Neural cell (in vitro differentiated cells): Measurements from ENCODE around the gene IL4I1. TPM values are rescaled to one million over a fixed set of nuclear protein-coding genes. Genes with fewer than 3 reads are reported as not detected.

Experiments
- H2AFZ ChIP-seq: fragments of 200-600, 300-800 bp; sonication (generic), shearing (Covaris generic); 2 replicates; pipeline ENCODE4 v1.6.0; 2014; ENCODE audit warnings: low read depth, mild to moderate bottlenecking, antibody characterized with exemption, low read length, moderate library complexity
- H3F3A ChIP-seq: fragments of 200-600 bp; shearing (Covaris generic); 2 replicates; pipeline ENCODE4 v1.6.1; 2016; ENCODE audit warnings: mild to moderate bottlenecking, moderate library complexity, mixed read lengths, antibody characterized with exemption, low read length; ENCODE audit not compliant: insufficient read depth, poor library complexity, severe bottlenecking
- H3K27ac ChIP-seq: fragments of 200-600, 300-800 bp; sonication (generic), shearing (Covaris generic); 2 replicates; pipeline ENCODE4 v1.5.1; 2014; ENCODE audit warnings: mild to moderate bottlenecking, low read length, moderate library complexity
- H3K27me3 ChIP-seq: fragments of 300-800, 200-600 bp; sonication (generic), shearing (Covaris generic); 2 replicates; pipeline ENCODE4 v1.6.0; 2014; ENCODE audit warnings: mild to moderate bottlenecking, low read depth, low read length, moderate library complexity; ENCODE audit not compliant: insufficient read depth
- H3K36me3 ChIP-seq: fragments of 300-800, 200-600 bp; sonication (generic), shearing (Covaris generic); 2 replicates; pipeline ENCODE4 v1.5.1; 2014; ENCODE audit warnings: mild to moderate bottlenecking, antibody characterized with exemption, low read length, moderate library complexity; ENCODE audit not compliant: insufficient read depth
- H3K4me2 ChIP-seq: fragments of 300-800, 200-600 bp; sonication (generic), shearing (Covaris generic); 2 replicates; pipeline ENCODE4 v1.6.0; 2014; ENCODE audit warnings: mild to moderate bottlenecking, low read length
- H3K4me3 ChIP-seq: fragments of 300-800, 200-600 bp; sonication (generic), shearing (Covaris generic); 2 replicates; pipeline ENCODE4 v1.5.1; 2014; ENCODE audit warnings: mild to moderate bottlenecking, low read length, moderate library complexity
- H3K79me2 ChIP-seq: fragments of 200-600 bp; shearing (Covaris generic); replicated peaks from 2 replicates; pipeline ENCODE4 v1.6.0; 2014; ENCODE audit warnings: mild to moderate bottlenecking, low read length, moderate library complexity; ENCODE audit not compliant: insufficient read depth
- H3K9ac ChIP-seq: fragments of 300-800, 200-600 bp; sonication (generic), shearing (Covaris generic); 2 replicates; pipeline ENCODE4 v1.6.1; 2016; ENCODE audit warnings: mild to moderate bottlenecking, low read length, mixed read lengths
- H3K9me2 ChIP-seq: fragments of 200-600 bp; shearing (Covaris generic); 2 replicates; pipeline ENCODE4 v1.6.1; 2016; ENCODE audit warnings: mild to moderate bottlenecking, low read length, mixed read lengths; ENCODE audit not compliant: insufficient read depth
- H3K9me3 ChIP-seq: fragments of 200-600, 300-800 bp; sonication (generic), shearing (Covaris generic); 2 replicates; pipeline ENCODE4 v1.6.1; 2016; ENCODE audit warnings: mild to moderate bottlenecking, mixed run types, low read length, moderate library complexity, mixed read lengths
- H4K20me1 ChIP-seq: fragments of 200-600 bp; shearing (Covaris generic); 2 replicates; pipeline ENCODE4 v1.6.1; 2016; ENCODE audit warnings: mild to moderate bottlenecking, mixed run types; ENCODE audit not compliant: insufficient read depth
- CTCF ChIP-seq: fragments of 450-650 bp; IDR thresholded peaks from 2 replicates; pipeline ENCODE4 v1.5.1; 2014; ENCODE audit warnings: antibody characterized with exemption, mild to moderate bottlenecking, moderate library complexity; ENCODE audit not compliant: poor library complexity, severe bottlenecking
- EP300 ChIP-seq: fragments of 450-650 bp; conservative IDR thresholded peaks from 2 replicates; pipeline ENCODE4 v1.6.1; 2014; ENCODE audit warnings: antibody characterized with exemption, mild to moderate bottlenecking, moderate library complexity; ENCODE audit not compliant: poor library complexity, severe bottlenecking
- EZH2 ChIP-seq: fragments of 200-600, 300-800 bp; shearing (Covaris generic), sonication (generic); IDR thresholded peaks from 2 replicates; pipeline ENCODE4 v1.6.1; 2014; ENCODE audit warnings: antibody characterized with exemption, low read length, borderline replicate concordance, mild to moderate bottlenecking; ENCODE audit not compliant: insufficient read depth, poor library complexity, severe bottlenecking
- MXI1 ChIP-seq: fragments of 450-650 bp; conservative IDR thresholded peaks from 2 replicates; pipeline ENCODE4 v1.6.1; 2014; ENCODE audit warnings: antibody characterized with exemption, mild to moderate bottlenecking; ENCODE audit not compliant: poor library complexity, severe bottlenecking
- POLR2AphosphoS5 ChIP-seq: IDR thresholded peaks from 2 replicates; pipeline ENCODE4 v1.6.1; 2012
- RAD21 ChIP-seq: fragments of 450-650 bp; conservative IDR thresholded peaks from 2 replicates; pipeline ENCODE4 v1.6.1; 2014; ENCODE audit warnings: antibody characterized with exemption, mild to moderate bottlenecking, moderate library complexity
- SMC3 ChIP-seq: fragments of 450-650 bp; conservative IDR thresholded peaks from 2 replicates; pipeline ENCODE4 v1.6.1; 2014; ENCODE audit warnings: antibody characterized with exemption, mild to moderate bottlenecking, moderate library complexity; ENCODE audit not compliant: poor library complexity
- TAF1 ChIP-seq: IDR thresholded peaks from 2 replicates; pipeline ENCODE4 v1.6.1; 2012; ENCODE audit warnings: low read depth
- polyA plus RNA-seq: library from polyadenylated mRNA; depleted of rRNA; stranded (reverse); fragments of >200 nt; gene quantifications from 2 replicates; pipeline ENCODE4 v1.2.3, GENCODE V29; 2014
- TF ChIP-seq, protein P1 (sequence below): IDR thresholded peaks from 2 replicates; pipeline ENCODE4 v1.6.1; 2012; ENCODE audit warnings: borderline replicate concordance

Gene IL4I1
- polyA plus RNA-seq, 1 donor from 2014 or later, result not detected

- Histone ChIP-seq H4K20me1 (no peaks in the 10 kb centered on the region), H2AFZ (peak overlapping the region; percentile 58), H3K4me3 (peak overlapping the region; percentile 76), H3K36me3 (no peaks in the 10 kb centered on the region), H3K79me2 (peaks cover 17% of the 10 kb centered on the region), H3K9ac (peak overlapping the region; percentile 73), H3F3A (no peaks in the 10 kb centered on the region), H3K27ac (peak overlapping the region; percentile 91), H3K4me2 (peak overlapping the region; percentile 74), H3K9me2 (no peaks in the 10 kb centered on the region), H3K27me3 (no peaks in the 10 kb centered on the region), H3K9me3 (no peaks in the 10 kb centered on the region)
- TF ChIP-seq EZH2, result no peak
- peak; percentile 85 for TF ChIP-seq POLR2AphosphoS5
- peak; percentile 36 for TF ChIP-seq CTCF
- TF ChIP-seq, protein P1, sequence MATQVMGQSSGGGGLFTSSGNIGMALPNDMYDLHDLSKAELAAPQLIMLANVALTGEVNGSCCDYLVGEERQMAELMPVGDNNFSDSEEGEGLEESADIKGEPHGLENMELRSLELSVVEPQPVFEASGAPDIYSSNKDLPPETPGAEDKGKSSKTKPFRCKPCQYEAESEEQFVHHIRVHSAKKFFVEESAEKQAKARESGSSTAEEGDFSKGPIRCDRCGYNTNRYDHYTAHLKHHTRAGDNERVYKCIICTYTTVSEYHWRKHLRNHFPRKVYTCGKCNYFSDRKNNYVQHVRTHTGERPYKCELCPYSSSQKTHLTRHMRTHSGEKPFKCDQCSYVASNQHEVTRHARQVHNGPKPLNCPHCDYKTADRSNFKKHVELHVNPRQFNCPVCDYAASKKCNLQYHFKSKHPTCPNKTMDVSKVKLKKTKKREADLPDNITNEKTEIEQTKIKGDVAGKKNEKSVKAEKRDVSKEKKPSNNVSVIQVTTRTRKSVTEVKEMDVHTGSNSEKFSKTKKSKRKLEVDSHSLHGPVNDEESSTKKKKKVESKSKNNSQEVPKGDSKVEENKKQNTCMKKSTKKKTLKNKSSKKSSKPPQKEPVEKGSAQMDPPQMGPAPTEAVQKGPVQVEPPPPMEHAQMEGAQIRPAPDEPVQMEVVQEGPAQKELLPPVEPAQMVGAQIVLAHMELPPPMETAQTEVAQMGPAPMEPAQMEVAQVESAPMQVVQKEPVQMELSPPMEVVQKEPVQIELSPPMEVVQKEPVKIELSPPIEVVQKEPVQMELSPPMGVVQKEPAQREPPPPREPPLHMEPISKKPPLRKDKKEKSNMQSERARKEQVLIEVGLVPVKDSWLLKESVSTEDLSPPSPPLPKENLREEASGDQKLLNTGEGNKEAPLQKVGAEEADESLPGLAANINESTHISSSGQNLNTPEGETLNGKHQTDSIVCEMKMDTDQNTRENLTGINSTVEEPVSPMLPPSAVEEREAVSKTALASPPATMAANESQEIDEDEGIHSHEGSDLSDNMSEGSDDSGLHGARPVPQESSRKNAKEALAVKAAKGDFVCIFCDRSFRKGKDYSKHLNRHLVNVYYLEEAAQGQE, result peak; percentile 62
- TF ChIP-seq RAD21, result no peak
- TF ChIP-seq EP300, result peak; percentile 92
- peak; percentile 90 for TF ChIP-seq TAF1
- no peak for TF ChIP-seq SMC3
- peak; percentile 62 for TF ChIP-seq MXI1
Measured at GRCh38 chr19:49869484-49870308, 27.0 kb downstream of the IL4I1 start.

GRCh38 chr19:49869009-49869483 is 27.6 kb downstream of the IL4I1 start:
- no peaks in the 10 kb centered on the region for H4K20me1 ChIP-seq
- TF ChIP-seq MXI1 (no peak), EZH2 (no peak), RAD21 (no peak), TAF1 (no peak), CTCF (no peak), SMC3 (no peak), POLR2AphosphoS5 (no peak), EP300 (no peak)
- TF ChIP-seq, protein P1, result no peak
- peak overlapping the region; percentile 61 for H3K9ac ChIP-seq
- H3K27me3 ChIP-seq, result no peaks in the 10 kb centered on the region
- no peaks in the 10 kb centered on the region for H3K9me3 ChIP-seq
- no peak overlapping the region for H3K4me2 ChIP-seq
- no peaks in the 10 kb centered on the region for H3F3A ChIP-seq
- H3K36me3 ChIP-seq, result no peaks in the 10 kb centered on the region
- no peaks in the 10 kb centered on the region for H3K9me2 ChIP-seq
- peak overlapping the region; percentile 91 for H3K27ac ChIP-seq
- peak overlapping the region; percentile 76 for H3K4me3 ChIP-seq
- peaks cover 22% of the 10 kb centered on the region for H3K79me2 ChIP-seq
- peak overlapping the region; percentile 47 for H2AFZ ChIP-seq
